Posterior vena cava (tissue), 2 donors: ENCODE measurements around the gene PPM1F. TPM values are rescaled to one million over a fixed set of nuclear protein-coding genes. Genes with fewer than 3 reads are reported as not detected.
"Not testable (repeated sequence)": the region's sequence is repeated elsewhere in the genome, so short reads cannot be mapped to it uniquely, and the experiment has no call there.

Experiments used
- DNase-seq: peaks from one replicate; pipeline ENCODE4 v3.0.0-alpha.2; 2020; ENCODE audit warnings: low spot score
- intact Hi-C, 2 donors: fragments of 100-400 bp; cut with DNase I; formaldehyde crosslinking; loops; one replicate each; pipeline versions ENCODE4 v1.14.1 to v1.14.2; 2022 to 2023
- total RNA-seq, 2 donors: library from RNA; stranded (reverse); fragmentation: NEBNext Ultra II Directional; extraction: Animal tissue kit (Norgen Biotek cat#: 25700); gene quantifications; one replicate each; pipeline ENCODE4 v1.2.1, GENCODE V29; 2021
- donor health status: DM: yes; HTN: yes; CAD: no.
- donor health status: DM: yes; HTN: yes; CAD: no.

The PPM1F gene
- total RNA-seq, 2 donors from 2014 or later = 39.4 to 55.8 TPM

GRCh38 chr22:21945453-21946261 is 7.0 kb downstream of the PPM1F start:
- DNase-seq = no peak
- intact Hi-C loops = no loop called here

GRCh38 chr22:21944871-21945270 is 7.8 kb downstream of the PPM1F start:
- intact Hi-C loops = loop anchor here in 1 of 2 donors (5.0 kb wide), 1 partner anchor 233 kb away; no protein-coding TSS in a partner anchor
- DNase-seq = no peak

- DNase-seq = no peak
- intact Hi-C loops = loop anchor here in 1 of 2 donors (5.0 kb wide), 1 partner anchor 232 kb away; no protein-coding TSS in a partner anchor
These were observed 8.8 kb downstream of the PPM1F start for GRCh38 chr22:21943571-21944448.

- DNase-seq = peak; percentile 96
- intact Hi-C loops = loop anchor here in 1 of 2 donors (5.0 kb wide), 1 partner anchor 230 kb away; no protein-coding TSS in a partner anchor
These were observed 10.0 kb downstream of the PPM1F start for GRCh38 chr22:21942407-21943343.

- intact Hi-C loops = loop anchor here in 1 of 2 donors (5.0 kb wide), 1 partner anchor 230 kb away; no protein-coding TSS in a partner anchor
- no peak for DNase-seq
These were observed 10.7 kb downstream of the PPM1F start for GRCh38 chr22:21941921-21942320.

GRCh38 chr22:21940521-21940920 is 12.1 kb downstream of the PPM1F start:
- intact Hi-C loops = loop anchor here in 1 of 2 donors (5.0 kb wide), 1 partner anchor 228 kb away; no protein-coding TSS in a partner anchor

GRCh38 chr22:21939935-21940334 is 12.7 kb downstream of the PPM1F start:
- DNase-seq = not testable (repeated sequence)
- intact Hi-C loops = loop anchor here (5.0 kb wide), 1 partner anchor 228 kb away; no protein-coding TSS in a partner anchor

More at GRCh38 chr22:21940521-21940920, 12.1 kb downstream of the PPM1F start:
- DNase-seq = no peak

GRCh38 chr22:21939461-21939913 is 13.2 kb downstream of the PPM1F start:
- intact Hi-C loops = loop anchor here in 1 of 2 donors (5.0 kb wide), 1 partner anchor 227 kb away; no protein-coding TSS in a partner anchor
- no peak for DNase-seq

GRCh38 chr22:21938906-21939305 is 13.7 kb downstream of the PPM1F start:
- intact Hi-C loops = loop anchor here in 1 of 2 donors (5.0 kb wide), 1 partner anchor 227 kb away; no protein-coding TSS in a partner anchor
- DNase-seq = no peak

GRCh38 chr22:21938071-21938822 is 14.4 kb downstream of the PPM1F start:
- intact Hi-C loops = loop anchor here in 1 of 2 donors (5.0 kb wide), 1 partner anchor 226 kb away; no protein-coding TSS in a partner anchor
- DNase-seq = peak; percentile 99

- peak; percentile 95 for DNase-seq
- intact Hi-C loops = loop anchor here in 1 of 2 donors (5.0 kb wide), 1 partner anchor 225 kb away; no protein-coding TSS in a partner anchor
These were observed 14.9 kb downstream of the PPM1F start for GRCh38 chr22:21937821-21938070.

GRCh38 chr22:21937041-21937820 is 15.4 kb downstream of the PPM1F start:
- intact Hi-C loops = loop anchor here in 1 of 2 donors (5.0 kb wide), 1 partner anchor 225 kb away; no protein-coding TSS in a partner anchor
- DNase-seq = no peak

- no peak for DNase-seq
- intact Hi-C loops = loop anchor here in 1 of 2 donors (5.0 kb wide), 1 partner anchor 224 kb away; no protein-coding TSS in a partner anchor
These were observed 16.4 kb downstream of the PPM1F start for GRCh38 chr22:21936151-21936775.

GRCh38 chr22:21933910-21934309 is 18.7 kb downstream of the PPM1F start:
- DNase-seq = peak; percentile 73
- intact Hi-C loops = no loop called here

- intact Hi-C loops = no loop called here
- peak; percentile 72 for DNase-seq
These were observed 19.2 kb downstream of the PPM1F start for GRCh38 chr22:21933413-21933812.

- intact Hi-C loops = no loop called here
- no peak for DNase-seq
These were observed 20.3 kb downstream of the PPM1F start for GRCh38 chr22:21932347-21932746.
